Endothelial cell of umbilical vein (primary cell): Measurements from ENCODE around the gene FBL.

Experiments
- CTCF ChIP-seq, 2 donors: IDR thresholded peaks; 1 replicate in 1 of 2; 2 replicates in 1 of 2; pipeline ENCODE4 v1.5.1; 2011; ENCODE audit warnings: low read length in 2 of 2, mild to moderate bottlenecking in 2 of 2, moderate library complexity in 2 of 2, control low read depth in 1 of 2, inconsistent platforms in 1 of 2, low read depth in 1 of 2; ENCODE audit not compliant: insufficient read depth in 1 of 2; ENCODE audit errors: extremely low read depth in 1 of 2
- EZH2 ChIP-seq: IDR thresholded peaks from 2 replicates; pipeline ENCODE4 v1.6.1; 2012; ENCODE audit warnings: borderline replicate concordance, low read depth, mild to moderate bottlenecking, moderate library complexity, low read length, inconsistent platforms; ENCODE audit not compliant: severe bottlenecking
- JUN ChIP-seq: IDR thresholded peaks from 2 replicates; pipeline ENCODE4 v1.6.1; 2011; ENCODE audit warnings: borderline replicate concordance, low read depth; ENCODE audit not compliant: insufficient read length, insufficient read depth
- MAX ChIP-seq: IDR thresholded peaks from 2 replicates; pipeline ENCODE4 v1.6.1; 2011; ENCODE audit not compliant: insufficient read depth, insufficient read length
- MYC ChIP-seq: IDR thresholded peaks from one replicate; pipeline ENCODE4 v1.6.1; 2011; ENCODE audit warnings: mild to moderate bottlenecking, low read depth, low read length
- POLR2A ChIP-seq: IDR thresholded peaks from 2 replicates; pipeline ENCODE4 v1.6.1; 2012; ENCODE audit warnings: low read depth, mild to moderate bottlenecking, control low read depth, low read length
- POLR2AphosphoS5 ChIP-seq: IDR thresholded peaks from 2 replicates; pipeline ENCODE4 v1.6.1; 2012; ENCODE audit warnings: low read depth, mild to moderate bottlenecking, control low read depth, low read length, moderate library complexity; ENCODE audit not compliant: insufficient read depth

GRCh38 chr19:39805104-39805503 is 41.1 kb downstream of the FBL start:
- TF ChIP-seq CTCF (IDR thresholded peaks at IDR 0.05; ENCODE audit: extremely low read depth in 1 of 2, insufficient read depth in 1 of 2, low read depth in 1 of 2, low read length in 2 of 2) (no peak), MYC (no peak), POLR2A (no peak), EZH2 (no peak), JUN (no peak), MAX (no peak), POLR2AphosphoS5 (no peak)
